ENCODE measurements around the gene WLS.

WLS gene

GRCh38 chr1:68115308-68115707, 117.0 kb downstream of the WLS start:
- no peak for DNase-seq (ENCODE audit: low spot score)
- Mint-ChIP-seq H3K27ac (no peak overlapping the region), H3K4me1 (ENCODE audit: low read depth) (peaks cover 5% of the 10 kb centered on the region), H3K27me3 (ENCODE audit: low read depth) (peaks cover 6% of the 10 kb centered on the region), H3K36me3 (ENCODE audit: low read depth) (no peaks in the 10 kb centered on the region), H3K4me3 (no peak overlapping the region), H3K9me3 (no peaks in the 10 kb centered on the region)

- no peaks in the 10 kb centered on the region for H3K36me3 Mint-ChIP-seq (ENCODE audit: low read depth)
- peaks cover 6% of the 10 kb centered on the region for H3K27me3 Mint-ChIP-seq (ENCODE audit: low read depth)
- no peak overlapping the region for H3K27ac Mint-ChIP-seq
- no peaks in the 10 kb centered on the region for H3K9me3 Mint-ChIP-seq
- H3K4me1 Mint-ChIP-seq (ENCODE audit: low read depth), result peaks cover 5% of the 10 kb centered on the region
- H3K4me3 Mint-ChIP-seq, result no peak overlapping the region
- DNase-seq (ENCODE audit: low spot score), result no peak
Measured at GRCh38 chr1:68113966-68114365, 118.4 kb downstream of the WLS start.

GRCh38 chr1:68112835-68113243, 119.5 kb downstream of the WLS start:
- DNase-seq (ENCODE audit: low spot score), result no peak

GRCh38 chr1:68111519-68112436, 120.5 kb downstream of the WLS start:
- no peak for DNase-seq (ENCODE audit: low spot score)
- Mint-ChIP-seq H3K27me3 (ENCODE audit: low read depth) (peaks cover 6% of the 10 kb centered on the region), H3K36me3 (ENCODE audit: low read depth) (no peaks in the 10 kb centered on the region), H3K4me1 (ENCODE audit: low read depth) (peaks cover under 1% of the 10 kb centered on the region), H3K27ac (no peak overlapping the region), H3K9me3 (no peaks in the 10 kb centered on the region), H3K4me3 (no peak overlapping the region)

More at GRCh38 chr1:68112835-68113243, 119.5 kb downstream of the WLS start:
- Mint-ChIP-seq H3K36me3 (ENCODE audit: low read depth) (no peaks in the 10 kb centered on the region), H3K9me3 (no peaks in the 10 kb centered on the region), H3K27ac (no peak overlapping the region), H3K4me3 (no peak overlapping the region), H3K4me1 (ENCODE audit: low read depth) (peaks cover 5% of the 10 kb centered on the region), H3K27me3 (ENCODE audit: low read depth) (peaks cover 6% of the 10 kb centered on the region)

- H3K9me3 Mint-ChIP-seq, result no peaks in the 10 kb centered on the region
- no peak for DNase-seq (ENCODE audit: low spot score)
- H3K4me3 Mint-ChIP-seq, result no peak overlapping the region
Measured at GRCh38 chr1:68107771-68108170, 124.6 kb downstream of the WLS start.

GRCh38 chr1:68103884-68104554, 128.3 kb downstream of the WLS start:
- Mint-ChIP-seq H3K36me3 (ENCODE audit: low read depth) (no peaks in the 10 kb centered on the region), H3K4me3 (no peak overlapping the region), H3K4me1 (ENCODE audit: low read depth) (no peaks in the 10 kb centered on the region), H3K27me3 (ENCODE audit: low read depth) (no peaks in the 10 kb centered on the region), H3K27ac (no peak overlapping the region), H3K9me3 (no peaks in the 10 kb centered on the region)
- no peak for DNase-seq (ENCODE audit: low spot score)

More at GRCh38 chr1:68107771-68108170, 124.6 kb downstream of the WLS start:
- Mint-ChIP-seq H3K36me3 (ENCODE audit: low read depth) (no peaks in the 10 kb centered on the region), H3K27ac (no peak overlapping the region), H3K4me1 (ENCODE audit: low read depth) (no peaks in the 10 kb centered on the region), H3K27me3 (ENCODE audit: low read depth) (peaks cover 4% of the 10 kb centered on the region)

- no peak overlapping the region for H3K27ac Mint-ChIP-seq
- H3K4me3 Mint-ChIP-seq, result no peak overlapping the region
- H3K9me3 Mint-ChIP-seq, result no peaks in the 10 kb centered on the region
- no peaks in the 10 kb centered on the region for H3K4me1 Mint-ChIP-seq (ENCODE audit: low read depth)
- no peaks in the 10 kb centered on the region for H3K36me3 Mint-ChIP-seq (ENCODE audit: low read depth)
- DNase-seq (ENCODE audit: low spot score), result no peak
- H3K27me3 Mint-ChIP-seq (ENCODE audit: low read depth), result no peaks in the 10 kb centered on the region
Measured at GRCh38 chr1:68103011-68103545, 129.2 kb downstream of the WLS start.

- no peak overlapping the region for H3K27ac Mint-ChIP-seq
- H3K27me3 Mint-ChIP-seq (ENCODE audit: low read depth), result no peaks in the 10 kb centered on the region
- no peaks in the 10 kb centered on the region for H3K36me3 Mint-ChIP-seq (ENCODE audit: low read depth)
- no peak for DNase-seq (ENCODE audit: low spot score)
- H3K9me3 Mint-ChIP-seq, result no peaks in the 10 kb centered on the region
- no peak overlapping the region for H3K4me3 Mint-ChIP-seq
- H3K4me1 Mint-ChIP-seq (ENCODE audit: low read depth), result no peaks in the 10 kb centered on the region
Measured at GRCh38 chr1:68101829-68102228, 130.5 kb downstream of the WLS start.

GRCh38 chr1:68100571-68100970, 131.8 kb downstream of the WLS start:
- no peak for DNase-seq (ENCODE audit: low spot score)
- Mint-ChIP-seq H3K4me1 (ENCODE audit: low read depth) (no peaks in the 10 kb centered on the region), H3K27ac (no peak overlapping the region), H3K36me3 (ENCODE audit: low read depth) (no peaks in the 10 kb centered on the region), H3K27me3 (ENCODE audit: low read depth) (no peaks in the 10 kb centered on the region), H3K4me3 (no peak overlapping the region), H3K9me3 (no peaks in the 10 kb centered on the region)

GRCh38 chr1:68093737-68094136, 138.6 kb downstream of the WLS start:
- no peaks in the 10 kb centered on the region for H3K27me3 Mint-ChIP-seq (ENCODE audit: low read depth)
- H3K27ac Mint-ChIP-seq, result no peak overlapping the region
- no peaks in the 10 kb centered on the region for H3K9me3 Mint-ChIP-seq
- no peaks in the 10 kb centered on the region for H3K36me3 Mint-ChIP-seq (ENCODE audit: low read depth)
- no peak overlapping the region for H3K4me3 Mint-ChIP-seq
- no peaks in the 10 kb centered on the region for H3K4me1 Mint-ChIP-seq (ENCODE audit: low read depth)
- DNase-seq (ENCODE audit: low spot score), result no peak

- DNase-seq (ENCODE audit: low spot score), result no peak
- Mint-ChIP-seq H3K27me3 (ENCODE audit: low read depth) (no peaks in the 10 kb centered on the region), H3K4me1 (ENCODE audit: low read depth) (no peaks in the 10 kb centered on the region), H3K4me3 (no peak overlapping the region), H3K9me3 (no peaks in the 10 kb centered on the region), H3K36me3 (ENCODE audit: low read depth) (no peaks in the 10 kb centered on the region), H3K27ac (no peak overlapping the region)
Measured at GRCh38 chr1:68087184-68087583, 145.1 kb downstream of the WLS start.

GRCh38 chr1:68085752-68086151, 146.6 kb downstream of the WLS start:
- Mint-ChIP-seq H3K4me3 (no peak overlapping the region), H3K27ac (no peak overlapping the region), H3K27me3 (ENCODE audit: low read depth) (no peaks in the 10 kb centered on the region), H3K36me3 (ENCODE audit: low read depth) (no peaks in the 10 kb centered on the region), H3K4me1 (ENCODE audit: low read depth) (no peaks in the 10 kb centered on the region), H3K9me3 (no peaks in the 10 kb centered on the region)
- no peak for DNase-seq (ENCODE audit: low spot score)

GRCh38 chr1:68083686-68084085, 148.6 kb downstream of the WLS start:
- H3K27ac Mint-ChIP-seq, result no peak overlapping the region
- no peak overlapping the region for H3K4me3 Mint-ChIP-seq
- no peaks in the 10 kb centered on the region for H3K9me3 Mint-ChIP-seq
- H3K4me1 Mint-ChIP-seq (ENCODE audit: low read depth), result no peaks in the 10 kb centered on the region
- no peaks in the 10 kb centered on the region for H3K27me3 Mint-ChIP-seq (ENCODE audit: low read depth)
- no peak for DNase-seq (ENCODE audit: low spot score)
- no peaks in the 10 kb centered on the region for H3K36me3 Mint-ChIP-seq (ENCODE audit: low read depth)

- no peak for DNase-seq (ENCODE audit: low spot score)
- H3K4me3 Mint-ChIP-seq, result no peak overlapping the region
- H3K36me3 Mint-ChIP-seq (ENCODE audit: low read depth), result no peaks in the 10 kb centered on the region
- no peaks in the 10 kb centered on the region for H3K27me3 Mint-ChIP-seq (ENCODE audit: low read depth)
- no peak overlapping the region for H3K27ac Mint-ChIP-seq
- H3K9me3 Mint-ChIP-seq, result no peaks in the 10 kb centered on the region
- H3K4me1 Mint-ChIP-seq (ENCODE audit: low read depth), result no peaks in the 10 kb centered on the region
Measured at GRCh38 chr1:68081775-68082283, 150.5 kb downstream of the WLS start.
